Endothelial cell of umbilical vein (primary cell): ENCODE data around the gene CCDC61. TPM values are rescaled to one million over a fixed set of nuclear protein-coding genes. Genes with fewer than 3 reads are reported as not detected.

Experiments used
- BruUV-seq: library from RNA; stranded (reverse); fragments of 400-500 nt; replicated peaks from 2 replicates; lab custom pipeline; 2021; lab: Mats Ljungman, UMichigan
- CTCF ChIA-PET: fragments of 300-600, 350-600 bp; sonication (Branson Sonifier 250); formaldehyde crosslinking; loops from one replicate; lab custom pipeline; 2021; ENCODE audit warnings: antibody characterized with exemption, inconsistent platforms; lab: Charles Lee
- POLR2A ChIA-PET: fragments of 300-600, 350-600 bp; sonication (Branson Sonifier 250); formaldehyde crosslinking; loops from one replicate; lab custom pipeline; 2021; ENCODE audit warnings: antibody characterized with exemption, inconsistent platforms; lab: Charles Lee
- DNase-seq: peaks from one replicate; pipeline ENCODE4 v3.0.0-alpha.2; 2011; ENCODE audit warnings: low read depth, low spot score
- FAIRE-seq: peaks from 2 replicates; lab custom pipeline; 2011; peaks lifted over from hg19 to GRCh38; lab: Jason Lieb, UNC
- H2AFZ ChIP-seq: 2 replicates; pipeline ENCODE4 v1.6.0; 2012; ENCODE audit warnings: low read depth, low read length, control low read depth, inconsistent platforms
- H3K27ac ChIP-seq: 2 replicates; pipeline ENCODE4 v1.5.1; 2011; ENCODE audit warnings: low read depth, mild to moderate bottlenecking, control low read depth, low read length, moderate library complexity; ENCODE audit not compliant: insufficient read depth
- H3K27me3 ChIP-seq, 2 experiments: 2 replicates each; pipeline versions ENCODE4 v1.6.0 to v1.6.1; 2011; ENCODE audit warnings: low read length in 2 of 2, mixed read lengths in 1 of 2; ENCODE audit not compliant: control insufficient read depth in 2 of 2, insufficient read depth in 2 of 2
- H3K36me3 ChIP-seq, 2 experiments: 2 replicates in 1 of 2; 3 replicates in 1 of 2; pipeline ENCODE4 v1.5.1; 2011; ENCODE audit warnings: low read length in 2 of 2, mild to moderate bottlenecking in 1 of 2, moderate library complexity in 1 of 2; ENCODE audit not compliant: control insufficient read depth in 2 of 2, insufficient read depth in 2 of 2; ENCODE audit errors: extremely low read depth in 1 of 2
- H3K4me1 ChIP-seq: 3 replicates; pipeline ENCODE4 v1.5.1; 2011; ENCODE audit warnings: mild to moderate bottlenecking, low read length; ENCODE audit not compliant: control insufficient read depth, insufficient read depth; ENCODE audit errors: extremely low read depth
- H3K4me2 ChIP-seq: 2 replicates; pipeline ENCODE4 v1.6.1; 2011; ENCODE audit warnings: low read length, control low read depth, mixed read lengths; ENCODE audit not compliant: insufficient read depth
- H3K4me3 ChIP-seq, 3 experiments: fragments of 200-600 bp in 1 of 3; sonication (generic), shearing (Covaris generic) in 1 of 3; replicated peaks in 1 of 3; 2 replicates each; pipeline ENCODE4 v1.5.1; 2011 to 2016; ENCODE audit warnings: control low read depth in 3 of 3, low read length in 3 of 3, mild to moderate bottlenecking in 2 of 3, inconsistent platforms in 1 of 3, low read depth in 1 of 3, moderate library complexity in 1 of 3; ENCODE audit not compliant: insufficient read depth in 1 of 3
- H3K79me2 ChIP-seq: 2 replicates; pipeline ENCODE4 v1.6.0; 2012; ENCODE audit warnings: low read length, inconsistent platforms; ENCODE audit not compliant: control insufficient read depth, insufficient read depth
- H3K9ac ChIP-seq: replicated peaks from 2 replicates; pipeline ENCODE3; 2011; ENCODE audit warnings: low read length, control low read depth; ENCODE audit not compliant: insufficient read depth; ENCODE audit errors: extremely low read depth
- H3K9me1 ChIP-seq: replicated peaks from 3 replicates; pipeline ENCODE4 v1.6.0; 2011; ENCODE audit warnings: mild to moderate bottlenecking, low read length; ENCODE audit not compliant: control insufficient read depth, insufficient read depth; ENCODE audit errors: extremely low read depth
- H3K9me3 ChIP-seq: replicated peaks from 2 replicates; pipeline ENCODE4 v1.5.1; 2012; ENCODE audit warnings: low read length, inconsistent platforms; ENCODE audit not compliant: control insufficient read depth, insufficient read depth
- H4K20me1 ChIP-seq: replicated peaks from 2 replicates; pipeline ENCODE3; 2011; ENCODE audit warnings: mild to moderate bottlenecking, low read length; ENCODE audit not compliant: control insufficient read depth, insufficient read depth; ENCODE audit errors: extremely low read depth
- CTCF ChIP-seq, 2 donors: IDR thresholded peaks; 1 replicate in 1 of 2; 2 replicates in 1 of 2; pipeline ENCODE4 v1.5.1; 2011; ENCODE audit warnings: low read length in 2 of 2, mild to moderate bottlenecking in 2 of 2, moderate library complexity in 2 of 2, control low read depth in 1 of 2, inconsistent platforms in 1 of 2, low read depth in 1 of 2; ENCODE audit not compliant: insufficient read depth in 1 of 2; ENCODE audit errors: extremely low read depth in 1 of 2
- EZH2 ChIP-seq: IDR thresholded peaks from 2 replicates; pipeline ENCODE4 v1.6.1; 2012; ENCODE audit warnings: borderline replicate concordance, low read depth, mild to moderate bottlenecking, moderate library complexity, low read length, inconsistent platforms; ENCODE audit not compliant: severe bottlenecking
- FOS ChIP-seq: IDR thresholded peaks from 2 replicates; pipeline ENCODE4 v1.6.1; 2011; ENCODE audit warnings: mild to moderate bottlenecking, low read length, moderate library complexity, borderline replicate concordance; ENCODE audit not compliant: insufficient read depth
- GATA2 ChIP-seq: IDR thresholded peaks from 2 replicates; pipeline ENCODE4 v1.7.0; 2011; ENCODE audit warnings: low read depth, mild to moderate bottlenecking, moderate library complexity, mixed read lengths, low read length; ENCODE audit not compliant: insufficient read length, insufficient read depth
- JUN ChIP-seq: IDR thresholded peaks from 2 replicates; pipeline ENCODE4 v1.6.1; 2011; ENCODE audit warnings: borderline replicate concordance, low read depth; ENCODE audit not compliant: insufficient read length, insufficient read depth
- MAX ChIP-seq: IDR thresholded peaks from 2 replicates; pipeline ENCODE4 v1.6.1; 2011; ENCODE audit not compliant: insufficient read depth, insufficient read length
- MYC ChIP-seq: IDR thresholded peaks from one replicate; pipeline ENCODE4 v1.6.1; 2011; ENCODE audit warnings: mild to moderate bottlenecking, low read depth, low read length
- POLR2A ChIP-seq: IDR thresholded peaks from 2 replicates; pipeline ENCODE4 v1.6.1; 2012; ENCODE audit warnings: low read depth, mild to moderate bottlenecking, control low read depth, low read length
- POLR2AphosphoS5 ChIP-seq: IDR thresholded peaks from 2 replicates; pipeline ENCODE4 v1.6.1; 2012; ENCODE audit warnings: low read depth, mild to moderate bottlenecking, control low read depth, low read length, moderate library complexity; ENCODE audit not compliant: insufficient read depth
- dilution Hi-C: fragments of 300-500 bp; cut with MboI; formaldehyde crosslinking; loops from one replicate; pipeline ENCODE4 v1.15.0; 2019; ENCODE audit warnings: low sequenced_read_pairs; ENCODE audit not compliant: extremely low pct_ligation_motif_present
- intact Hi-C: fragments of 100-400 bp; cut with micrococcal nuclease; formaldehyde crosslinking; loops from one replicate; pipeline ENCODE4 v1.10.0; 2022
- polyA plus RNA-seq, 4 experiments: library from polyadenylated mRNA; depleted of rRNA in 3 of 4; stranded (reverse) in 3 of 4; unstranded in 1 of 4; fragments of >200 nt; gene quantifications; 2 replicates each; pipeline versions ENCODE4 v1.2.1 to v1.2.3, GENCODE V29; 2011 to 2012; ENCODE audit warnings: missing spikeins in 1 of 4
- total RNA-seq: library from RNA; stranded (reverse); gene quantifications from 2 replicates; pipeline ENCODE4 v1.2.3, GENCODE V29; 2021

CCDC61 gene
- total and polyA plus RNA-seq, 2 donors (not counting 3 experiments of a cell fraction or from before 2014, with no cell fraction given): 10.3 to 20.1 TPM

- no peaks in the 10 kb centered on the region for H3K9me3 ChIP-seq
- DNase-seq (no peak), FAIRE-seq (no peak)
- H2AFZ ChIP-seq: no peak overlapping the region
- no peak overlapping the region for H3K9ac ChIP-seq
- no peak for TF ChIP-seq POLR2A
- no peak for TF ChIP-seq CTCF (IDR thresholded peaks at IDR 0.05; ENCODE audit: extremely low read depth in 1 of 2, insufficient read depth in 1 of 2, low read depth in 1 of 2, low read length in 2 of 2)
- TF ChIP-seq POLR2AphosphoS5: no peak
- TF ChIP-seq JUN: no peak
- no peak for TF ChIP-seq GATA2
- no peak for TF ChIP-seq MAX
- TF ChIP-seq FOS: no peak
- TF ChIP-seq MYC: no peak
- no peak for TF ChIP-seq EZH2
- no peak overlapping the region for H3K27ac ChIP-seq
- CTCF ChIA-PET: interaction anchor here (0.7 to 1.9 kb wide), 2 partner anchors 32 to 51 kb away, joined by 3 to 6 read pairs; no protein-coding TSS in a partner anchor
- dilution Hi-C loops (no loop called here), intact Hi-C loops (no loop called here)
- BruUV-seq: no TSS peak
- POLR2A ChIA-PET: no interaction called here
- no peaks in the 10 kb centered on the region for H3K4me1 ChIP-seq
- peaks cover 2 to 4% of the 10 kb centered on the region in 2 experiments for H3K27me3 ChIP-seq
- no peak overlapping the region for H3K4me3 ChIP-seq
- no peak overlapping the region for H3K4me2 ChIP-seq
- no peaks in the 10 kb centered on the region for H3K36me3 ChIP-seq
- no peaks in the 10 kb centered on the region for H4K20me1 ChIP-seq
- H3K9me1 ChIP-seq: no peaks in the 10 kb centered on the region
- no peaks in the 10 kb centered on the region for H3K79me2 ChIP-seq
These were observed 17.1 kb upstream of the CCDC61 start for GRCh38 chr19:45978156-45978555.
